Measurements from ENCODE around the gene BLOC1S4.

BLOC1S4 gene

DNA sequence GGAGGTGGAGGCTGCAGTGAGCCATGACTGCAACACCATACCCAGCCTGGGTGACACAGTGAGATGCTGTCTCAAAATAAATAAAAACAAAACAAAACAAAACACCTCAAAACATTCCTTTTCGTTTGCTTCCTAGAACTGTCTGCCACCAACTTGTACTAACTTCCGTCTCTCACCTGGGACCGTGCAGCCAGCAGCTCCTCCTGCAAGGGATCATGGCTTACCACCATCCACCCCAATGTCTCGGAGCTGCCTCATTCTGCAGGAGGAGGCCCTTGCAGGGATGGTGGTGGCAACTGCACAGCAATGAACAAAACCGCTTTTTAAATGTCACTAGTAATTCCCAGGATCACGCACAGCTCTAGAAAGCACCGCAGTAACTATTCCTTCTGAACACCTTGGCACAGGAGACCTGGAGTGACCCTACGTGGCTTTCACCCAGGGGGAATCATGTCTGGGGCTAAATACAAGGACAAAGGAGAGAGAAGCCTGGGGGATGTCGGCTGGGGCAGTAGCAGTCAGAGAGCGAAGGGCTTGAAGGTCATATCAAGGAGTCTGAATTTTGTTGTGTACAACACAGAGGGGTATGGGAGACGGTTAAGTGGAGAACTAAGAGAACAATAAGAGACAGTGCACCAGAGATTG, 49.1 kb downstream of the BLOC1S4 start:
- WGBS, 2 experiments: 92% methylated on average over 11 of the region's 11 CpGs
- H3K27ac ChIP-seq (ENCODE audit: insufficient read depth, low read depth, low read length, poor library complexity, severe bottlenecking): no peak overlapping the region
- H3K4me3 ChIP-seq (ENCODE audit: insufficient read depth, low read depth, low read length): no peak overlapping the region
- no peaks in the 10 kb centered on the region for H3K9me3 ChIP-seq (ENCODE audit: control insufficient read depth, low read length)
- no peaks in the 10 kb centered on the region for H3K27me3 ChIP-seq (ENCODE audit: control insufficient read depth, insufficient read depth, low read length, poor library complexity, severe bottlenecking)
- H3K36me3 ChIP-seq (ENCODE audit: control insufficient read depth, insufficient read depth, low read length): no peaks in the 10 kb centered on the region
- peaks cover 5% of the 10 kb centered on the region for H3K4me1 ChIP-seq (ENCODE audit: control insufficient read depth, insufficient read depth, low read length)

DNA sequence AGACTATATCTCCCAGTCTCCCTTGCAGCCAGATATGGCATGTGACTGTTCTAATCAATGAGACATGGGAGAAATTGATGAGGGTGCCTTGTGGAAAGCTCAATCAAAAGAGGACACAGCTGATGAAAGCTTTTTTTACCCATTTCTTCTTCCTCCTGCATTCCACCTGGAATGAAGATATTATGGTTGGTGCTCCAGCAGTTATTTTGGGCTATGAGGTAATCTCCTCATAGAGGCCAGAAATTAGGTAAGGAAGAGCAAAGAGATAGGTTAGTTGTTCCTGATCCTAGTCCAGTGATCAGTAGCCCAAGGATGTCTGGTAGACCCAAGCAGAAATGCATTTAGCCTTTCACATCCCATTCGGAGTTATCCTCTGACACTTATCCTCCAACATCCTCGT, 49.7 kb downstream of the BLOC1S4 start:
- 93 to 95% methylated on average over 2 of the region's 2 CpGs for WGBS, 2 experiments

More for the DNA sequence above, 49.7 kb downstream of the BLOC1S4 start:
- Histone ChIP-seq H3K4me1 (ENCODE audit: control insufficient read depth, insufficient read depth, low read length) (peaks cover 5% of the 10 kb centered on the region), H3K4me3 (ENCODE audit: insufficient read depth, low read depth, low read length) (no peak overlapping the region), H3K27me3 (ENCODE audit: control insufficient read depth, insufficient read depth, low read length, poor library complexity, severe bottlenecking) (no peaks in the 10 kb centered on the region), H3K36me3 (ENCODE audit: control insufficient read depth, insufficient read depth, low read length) (no peaks in the 10 kb centered on the region), H3K27ac (ENCODE audit: insufficient read depth, low read depth, low read length, poor library complexity, severe bottlenecking) (no peak overlapping the region), H3K9me3 (ENCODE audit: control insufficient read depth, low read length) (no peaks in the 10 kb centered on the region)

All from ectodermal cell (in vitro differentiated cells).